IPS-NIHi11 (cell line): Measurements from ENCODE around the gene OAT.
"Not testable (repeated sequence)": the region's sequence is repeated elsewhere in the genome, so short reads cannot be mapped to it uniquely, and the experiment has no call there.

Experiments used
- DNase-seq: peaks from one replicate; pipeline ENCODE4 v3.0.0; 2012; ENCODE audit warnings: mixed read lengths, low spot score

The OAT gene

DNA sequence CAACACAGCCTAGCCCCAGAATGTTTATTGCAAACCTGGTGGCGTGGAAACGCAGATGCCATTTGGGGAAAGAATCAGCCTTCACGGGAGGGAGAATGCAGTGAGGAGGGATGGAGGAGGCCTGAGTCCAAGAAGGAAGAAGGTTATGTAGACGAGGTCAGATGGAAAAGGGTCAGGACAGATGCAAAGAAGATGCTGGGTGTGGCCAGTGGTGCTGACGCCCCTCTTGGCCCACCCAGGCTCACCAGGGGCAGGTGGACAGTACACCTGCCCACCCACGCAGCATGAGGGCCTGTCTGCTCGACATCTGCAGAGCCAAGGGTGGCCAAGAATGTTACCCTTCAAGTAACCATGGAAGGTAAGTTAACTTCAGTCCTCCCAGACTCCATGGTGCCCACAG lies 40.5 kb downstream of the OAT start:
- no peak for DNase-seq

DNA sequence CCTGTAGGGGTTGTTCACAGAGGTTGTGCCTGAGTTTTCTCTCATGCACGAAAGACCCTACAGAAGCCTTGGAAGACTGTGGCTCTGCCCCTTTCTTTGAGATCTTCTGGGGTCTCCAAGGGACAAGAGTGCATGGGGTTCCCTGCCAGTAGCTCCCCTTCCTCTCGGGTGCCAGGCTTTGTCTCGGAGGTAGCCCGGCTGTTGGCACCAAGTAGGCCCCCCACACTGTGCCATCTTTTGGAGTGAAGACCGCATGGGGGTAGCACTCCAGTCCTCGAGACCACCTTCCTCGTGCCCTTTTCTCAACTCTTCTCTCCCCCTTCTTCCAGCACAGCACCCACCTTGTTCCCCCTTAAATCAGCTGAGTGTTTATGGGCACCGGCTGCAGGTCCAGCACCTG lies 41.6 kb downstream of the OAT start:
- DNase-seq = no peak

DNA sequence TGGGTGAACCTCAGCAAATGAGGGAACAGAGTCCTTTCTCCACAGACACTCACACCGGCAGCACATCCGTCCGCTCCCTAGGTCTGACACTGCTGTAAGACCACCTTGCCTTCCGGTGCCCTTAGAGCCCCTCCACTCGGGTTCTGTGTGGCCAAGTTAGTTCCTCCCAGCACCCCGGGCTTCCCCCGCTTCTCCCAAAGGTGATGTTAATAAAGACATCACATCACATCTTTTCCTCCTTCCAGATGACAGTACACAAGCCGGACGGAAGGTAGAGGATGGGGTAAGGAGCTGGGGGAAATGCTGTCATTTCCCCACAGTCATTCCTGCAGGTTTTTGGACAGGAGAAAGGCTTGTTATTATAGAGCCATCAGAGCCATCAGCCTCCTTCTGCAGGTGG lies 42.3 kb downstream of the OAT start:
- DNase-seq = no peak

DNA sequence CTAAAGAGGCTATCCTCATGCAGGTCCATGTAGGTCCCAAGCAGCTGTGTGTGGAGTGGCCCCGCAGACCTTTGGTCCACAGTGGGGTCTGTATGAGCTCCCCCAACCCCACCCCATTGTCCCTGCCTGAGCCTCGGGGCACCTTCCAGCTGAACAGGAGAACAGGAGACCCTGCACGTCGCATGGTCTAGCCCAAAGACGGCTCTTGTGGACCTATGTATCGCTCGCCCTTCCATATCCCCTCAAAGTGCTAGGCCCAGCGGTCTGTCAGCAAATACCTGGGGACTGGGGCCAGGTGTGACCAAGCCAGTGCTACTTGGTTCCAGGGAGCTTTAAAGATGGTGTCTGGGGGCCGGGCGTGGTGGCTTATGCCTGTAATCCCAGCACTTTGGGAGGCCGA lies 43.0 kb downstream of the OAT start:
- DNase-seq = no peak

DNA sequence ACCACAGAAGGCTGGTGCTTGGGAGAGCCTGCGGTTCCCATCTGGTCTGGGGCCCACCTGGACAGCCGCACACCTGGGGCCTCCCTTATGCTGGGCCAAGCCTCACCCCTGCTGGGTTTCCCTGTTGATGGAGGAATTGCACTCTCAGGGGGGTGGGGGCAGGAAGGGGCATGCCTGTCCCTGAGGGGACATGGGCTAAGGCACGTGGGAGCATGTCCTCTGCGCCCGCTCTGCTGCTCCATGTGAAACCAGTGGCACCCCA lies 43.4 kb downstream of the OAT start:
- no peak for DNase-seq

- DNase-seq = no peak
These were observed 44.0 kb downstream of the OAT start for GRCh38 chr10:124374535-124375352.

DNA sequence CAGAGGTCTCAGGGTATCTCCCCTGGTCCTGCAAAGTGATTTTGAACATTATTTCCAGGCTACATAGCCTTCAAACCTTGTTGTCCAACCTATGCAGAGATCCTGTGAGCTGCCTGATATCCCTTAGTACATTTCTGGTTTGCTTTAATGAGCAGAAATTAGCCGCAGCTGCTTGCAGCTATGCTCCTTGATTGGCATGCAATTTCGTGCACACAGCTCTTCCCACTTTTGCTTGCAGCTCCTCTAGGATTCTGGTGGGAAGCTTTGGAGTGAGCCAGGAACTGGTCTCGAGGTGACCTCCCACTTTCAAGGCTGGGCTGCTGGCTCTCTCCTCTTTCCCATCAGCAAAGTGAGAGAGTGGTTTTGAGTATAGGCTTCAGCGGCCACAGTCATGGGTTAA lies 45.8 kb downstream of the OAT start:
- no peak for DNase-seq

- DNase-seq = no peak
These were observed 48.3 kb downstream of the OAT start for GRCh38 chr10:124370426-124370825.

DNA sequence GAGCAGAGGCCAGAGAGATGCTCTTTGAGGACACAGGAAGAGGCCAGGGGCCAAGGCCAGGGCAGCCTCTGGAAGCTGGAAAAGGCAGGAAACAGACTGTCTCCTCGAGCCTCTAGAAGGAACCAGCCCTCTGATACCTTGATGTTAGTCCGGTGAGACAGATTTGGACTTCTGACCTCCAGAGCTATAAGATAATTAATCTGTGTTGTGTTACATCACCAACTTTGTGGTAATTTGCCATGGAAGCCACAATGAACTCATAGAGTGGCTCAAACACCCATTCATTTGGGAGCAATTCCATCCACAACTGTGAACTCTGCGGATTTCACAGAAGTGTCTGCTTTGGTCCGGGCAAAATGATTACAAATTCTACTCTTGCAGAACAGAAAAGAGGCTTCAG lies 48.7 kb downstream of the OAT start:
- DNase-seq = no peak

GRCh38 chr10:124369533-124369932 lies 49.2 kb downstream of the OAT start:
- not testable (repeated sequence) for DNase-seq

GRCh38 chr10:124369066-124369465 lies 49.7 kb downstream of the OAT start:
- DNase-seq = no peak

DNA sequence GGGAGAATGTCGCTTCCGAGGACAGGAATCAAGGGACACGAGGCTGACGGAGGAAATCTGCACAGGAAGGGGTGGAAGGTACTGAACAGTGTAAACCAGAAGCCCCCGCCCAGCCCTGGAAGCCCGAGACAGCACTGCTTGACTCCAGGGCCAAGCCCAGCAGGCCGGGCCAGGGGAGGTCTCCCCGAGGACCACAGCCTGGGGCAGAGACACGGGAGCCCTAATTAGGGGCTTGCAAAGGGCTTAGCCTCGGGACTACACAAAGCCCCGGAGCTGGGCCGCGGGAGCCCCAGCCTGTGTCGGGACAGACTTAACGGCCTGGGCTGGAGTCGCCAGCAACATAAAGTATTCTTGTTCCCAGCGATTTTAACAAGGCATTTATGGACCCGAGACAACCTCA lies 50.8 kb downstream of the OAT start:
- DNase-seq = no peak

DNA sequence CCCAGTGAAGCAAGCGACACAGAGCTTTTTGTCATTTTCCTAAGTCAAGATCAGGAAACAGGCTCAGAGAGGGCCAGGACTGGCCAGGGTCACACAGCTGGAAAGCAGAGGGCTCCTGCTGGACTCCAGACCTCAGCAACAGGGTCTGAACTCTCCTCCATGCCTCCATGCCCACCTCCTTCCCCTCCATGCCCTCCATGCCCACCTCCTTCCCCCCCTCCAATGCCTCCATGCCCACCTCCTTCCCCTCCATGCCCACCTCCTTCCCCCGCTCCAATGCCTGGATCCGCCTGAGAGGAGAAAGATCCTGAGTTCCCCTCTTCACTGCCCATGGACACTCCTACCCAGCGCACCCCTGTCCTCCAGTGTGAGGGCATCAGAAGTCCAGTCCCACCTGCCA lies 51.3 kb downstream of the OAT start:
- DNase-seq = no peak

DNA sequence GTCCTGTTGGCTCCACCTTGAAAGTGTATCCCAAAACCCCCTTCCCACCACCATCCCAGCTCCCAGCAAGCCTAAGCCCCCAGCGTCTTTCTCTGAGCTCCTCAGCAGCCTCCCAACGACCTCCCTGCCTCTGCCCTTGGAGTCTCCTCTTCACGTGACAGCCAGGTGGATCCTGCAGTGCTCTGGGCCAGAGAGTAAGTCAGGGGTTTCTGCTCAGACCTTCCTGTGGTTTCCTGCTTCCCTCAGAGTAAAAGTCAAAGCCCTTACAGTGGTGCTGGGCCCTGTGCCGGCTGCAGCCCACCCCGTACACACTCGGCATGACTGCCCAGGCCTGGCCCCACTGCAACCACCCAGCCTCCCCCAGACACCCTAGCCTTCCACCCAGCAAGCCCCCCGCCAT lies 51.9 kb downstream of the OAT start:
- DNase-seq = no peak

DNA sequence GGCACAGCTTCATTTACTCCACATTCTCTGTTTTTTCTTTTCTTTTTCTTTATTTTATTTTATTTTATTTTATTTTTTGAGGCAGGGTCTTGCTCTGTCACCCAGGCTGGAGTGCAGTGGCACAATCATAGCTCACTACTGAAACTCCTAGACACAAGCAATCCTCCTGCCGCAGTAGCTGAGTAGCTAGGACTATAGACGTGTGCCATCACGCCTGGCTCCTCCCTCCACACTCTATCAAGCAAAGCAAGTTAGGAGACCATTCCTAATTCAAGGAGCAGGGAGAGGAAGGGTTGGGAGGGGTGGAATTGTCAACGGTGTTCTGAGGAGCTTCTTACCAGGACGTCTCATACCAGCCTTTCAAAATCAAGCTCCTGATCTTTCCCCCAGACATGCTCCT lies 52.4 kb downstream of the OAT start:
- no peak for DNase-seq

DNA sequence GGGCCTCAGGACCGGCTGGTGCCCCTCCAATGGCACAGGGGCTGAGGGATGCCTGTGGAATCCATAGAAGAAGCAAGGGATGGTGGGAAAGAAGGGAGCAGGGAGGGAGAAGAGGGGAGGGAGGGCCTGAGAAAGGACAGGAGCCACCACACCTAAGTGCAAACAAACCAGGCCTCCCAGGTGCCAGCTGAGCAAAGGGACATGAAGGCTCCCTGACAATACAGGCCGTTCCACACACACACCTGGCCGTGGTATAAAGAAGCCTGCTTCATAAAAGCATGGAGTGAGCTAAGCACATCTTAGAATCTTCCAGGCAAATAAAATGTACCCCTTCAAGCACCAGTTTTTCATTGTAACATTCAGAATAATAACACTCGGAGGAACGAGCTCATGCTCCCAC lies 54.0 kb downstream of the OAT start:
- DNase-seq = no peak

DNA sequence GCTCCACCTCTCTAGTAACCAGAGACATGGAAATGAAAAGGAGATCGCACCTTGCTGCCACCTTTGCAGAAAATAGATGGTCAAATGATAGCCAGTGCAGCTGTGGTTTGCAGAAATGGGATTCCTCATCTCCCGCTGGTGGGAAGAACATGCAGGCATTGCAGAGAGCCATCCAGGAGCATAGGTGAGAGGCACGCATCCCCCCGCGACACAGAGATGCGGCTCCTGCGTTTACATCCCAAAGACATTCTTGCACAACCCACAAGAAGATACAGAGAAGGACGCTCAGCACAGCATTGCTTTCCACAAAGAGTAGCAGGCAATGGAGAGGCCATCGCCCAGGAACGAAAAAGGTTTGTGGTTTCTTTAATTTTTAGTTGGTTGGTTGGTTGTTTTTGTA lies 56.2 kb downstream of the OAT start:
- peak; percentile 58 for DNase-seq

DNA sequence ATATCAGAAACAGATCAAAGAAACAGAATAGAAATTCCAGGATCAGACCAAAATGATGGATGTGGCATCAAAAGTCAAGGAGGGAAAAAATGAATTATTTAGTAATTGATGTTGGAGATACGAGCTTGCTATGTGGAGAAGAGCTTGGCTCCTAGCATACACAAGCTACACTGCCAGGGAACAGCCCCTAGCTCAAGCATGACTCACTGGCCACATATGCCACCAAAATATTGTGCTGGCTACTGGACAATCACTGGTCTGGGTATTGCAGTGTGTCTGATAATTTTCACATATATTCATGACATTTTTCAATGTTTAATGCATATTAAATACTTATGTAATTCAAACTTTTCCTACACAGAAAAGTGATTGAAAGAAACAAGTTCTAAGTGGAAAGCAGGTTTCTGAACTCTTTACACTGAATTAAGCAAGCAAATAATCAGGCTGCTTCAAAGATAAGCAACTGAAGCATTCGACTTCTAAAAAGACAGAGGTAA lies 59.3 kb downstream of the OAT start:
- no peak for DNase-seq

- no peak for DNase-seq
These were observed 61.2 kb downstream of the OAT start for GRCh38 chr10:124357561-124357885.

DNA sequence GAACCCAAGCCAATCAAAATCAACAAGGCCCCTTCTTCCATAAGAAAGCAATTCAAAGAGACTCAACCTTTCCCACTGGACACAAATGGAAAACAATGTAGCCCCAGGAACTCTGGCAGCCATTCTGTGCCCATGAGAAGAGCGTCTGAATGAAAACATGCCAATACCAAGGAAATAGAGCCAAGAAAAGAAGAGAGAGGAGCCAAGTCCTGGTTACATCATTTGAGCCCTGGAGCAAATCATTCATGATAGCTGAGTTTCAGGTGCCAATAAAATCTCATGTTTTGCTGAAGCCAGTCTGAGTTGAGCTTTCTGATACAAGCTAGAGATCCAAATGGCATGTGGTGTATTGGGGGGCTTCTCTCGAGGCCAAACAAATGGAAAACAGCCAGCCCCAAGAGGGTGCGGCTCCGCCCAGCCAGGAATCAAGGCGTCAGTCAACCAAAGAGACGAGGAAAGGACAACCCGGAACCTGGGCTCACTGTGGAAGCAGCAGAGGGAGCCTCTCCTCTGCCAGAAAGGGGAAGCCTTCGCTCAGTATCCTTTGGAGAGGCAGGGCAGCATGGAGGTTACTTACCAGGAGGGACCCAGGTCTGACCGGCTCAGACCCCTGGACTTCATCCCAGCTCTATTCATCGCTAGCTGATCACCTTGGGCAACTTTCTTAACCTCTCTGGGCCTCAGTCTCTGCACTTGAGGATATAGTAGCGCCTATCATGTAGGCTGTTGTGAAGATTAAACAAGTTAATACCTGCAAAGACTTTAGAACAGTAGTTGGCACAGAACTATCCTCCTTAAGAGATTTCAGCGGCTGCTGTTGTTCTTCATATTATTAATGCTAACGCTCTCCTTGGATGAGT lies 61.8 kb downstream of the OAT start:
- no peak for DNase-seq

DNA sequence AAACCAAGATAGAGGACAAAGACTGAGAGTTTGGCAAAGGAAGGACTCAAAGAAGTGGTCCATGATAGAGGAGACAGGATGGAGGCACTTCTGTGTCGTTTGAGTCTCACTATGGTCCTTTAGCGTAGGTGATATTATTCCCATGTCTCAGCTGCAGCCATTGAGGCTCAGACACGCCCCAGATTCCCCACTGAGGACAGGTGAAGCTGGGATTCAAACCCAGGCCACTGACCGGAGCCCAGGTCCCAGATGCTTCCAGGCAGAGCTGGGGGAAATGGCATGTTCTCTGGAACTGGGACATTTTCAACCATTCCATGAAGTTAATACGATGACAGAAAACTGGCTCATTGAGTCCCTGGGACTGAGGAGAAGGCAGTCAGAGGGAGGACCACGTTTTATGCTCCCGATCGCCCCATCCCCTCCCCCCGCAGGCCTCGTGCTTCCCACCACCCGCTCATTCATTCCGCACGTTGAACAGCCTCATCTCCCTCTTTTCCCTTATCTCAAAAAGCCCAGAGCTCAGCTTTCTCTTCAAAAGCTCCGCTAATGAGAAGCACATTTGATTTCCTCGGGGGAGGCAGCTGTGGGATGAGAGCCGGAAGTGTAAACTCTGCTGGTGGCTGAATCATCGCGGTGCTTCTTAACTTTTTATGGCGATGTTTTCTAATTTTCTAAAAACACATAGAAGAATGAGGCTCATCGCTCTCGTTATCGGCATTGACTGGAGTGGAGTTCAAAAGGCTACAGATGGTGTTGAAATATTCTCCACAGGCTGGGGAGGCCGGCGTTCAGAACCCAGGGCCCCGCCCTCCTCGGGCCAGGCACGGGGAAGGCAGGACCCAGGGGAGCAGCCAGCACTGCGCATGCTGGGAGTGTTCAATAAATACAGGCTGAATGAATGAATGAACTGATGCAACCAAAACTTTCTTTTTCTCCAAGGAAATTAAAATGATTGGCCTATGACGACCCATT lies 64.0 kb downstream of the OAT start:
- no peak for DNase-seq

DNA sequence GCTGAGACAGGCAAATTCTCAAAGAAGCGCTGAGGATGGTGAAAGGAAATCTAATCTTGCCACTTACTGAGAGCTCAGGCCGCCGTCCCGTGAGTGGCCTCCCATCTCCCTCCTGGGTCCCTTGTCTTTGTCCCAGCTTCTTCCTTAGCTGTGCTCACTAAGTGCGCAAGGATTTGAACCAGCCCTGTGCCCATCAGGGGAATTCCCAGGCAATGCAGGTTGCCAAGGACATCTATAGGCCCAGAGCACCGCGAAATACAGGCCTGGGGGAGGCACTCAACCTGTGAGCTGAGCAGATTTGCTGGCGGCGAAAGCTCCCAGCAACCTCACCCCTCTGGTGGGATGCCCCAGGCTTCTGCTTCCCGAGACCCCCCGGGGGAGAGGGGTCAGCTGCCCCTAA lies 64.8 kb downstream of the OAT start:
- DNase-seq = no peak
